PC-3 (cell line): ENCODE measurements around the gene KCNK4. TPM values are rescaled to one million over a fixed set of nuclear protein-coding genes. Genes with fewer than 3 reads are reported as not detected.

ENCODE experiments used
- ATAC-seq: fragments of 200-7000 bp; cut with Tn5 transposase; 2 replicates; pipeline ENCODE4 v1.9.1; 2020; ENCODE audit warnings: mild to moderate bottlenecking, moderate library complexity
- BruUV-seq: library from RNA; stranded (reverse); fragments of 400-500 nt; replicated peaks from 2 replicates; lab custom pipeline; 2021; lab: Mats Ljungman, UMichigan
- CTCF ChIA-PET: fragments of 300-600 bp; sonication (Branson Sonifier 250); formaldehyde crosslinking; loops from one replicate; lab custom pipeline; 2022; ENCODE audit warnings: antibody characterized with exemption; lab: Charles Lee
- POLR2A ChIA-PET: fragments of 300-600 bp; sonication (Branson Sonifier 250); formaldehyde crosslinking; loops from one replicate; lab custom pipeline; 2022; ENCODE audit warnings: antibody characterized with exemption; ENCODE audit not compliant: unreplicated experiment; lab: Charles Lee
- DNase-seq: peaks from one replicate; pipeline ENCODE4 v3.0.0-alpha.2; 2015
- H2AFZ ChIP-seq: fragments of 300-600 bp; sonication (generic); 2 replicates; pipeline ENCODE4 v1.6.0; 2016; ENCODE audit warnings: antibody characterized with exemption, low read length
- H3F3A ChIP-seq: fragments of 300-600 bp; sonication (generic); one replicate; pipeline ENCODE4 v1.6.0; 2017; ENCODE audit warnings: antibody characterized with exemption, low read length, control low read depth, mild to moderate bottlenecking; ENCODE audit not compliant: unreplicated experiment
- H3K27ac ChIP-seq: fragments of 300-600 bp; sonication (generic); 2 replicates; pipeline ENCODE4 v1.5.1; 2016; ENCODE audit warnings: mild to moderate bottlenecking, low read length
- H3K27me3 ChIP-seq: fragments of 300-600 bp; sonication (generic); 2 replicates; pipeline ENCODE4 v1.6.1; 2016; ENCODE audit warnings: low read length, mixed read lengths
- H3K36me3 ChIP-seq: fragments of 300-600 bp; sonication (generic); 2 replicates; pipeline ENCODE4 v1.6.1; 2016; ENCODE audit warnings: low read depth, mixed run types, low read length, mixed read lengths
- H3K4me1 ChIP-seq: fragments of 300-600 bp; sonication (generic); 2 replicates; pipeline ENCODE4 v1.5.1; 2016; ENCODE audit warnings: low read length; ENCODE audit not compliant: insufficient read depth
- H3K4me2 ChIP-seq: fragments of 300-600 bp; sonication (generic); 2 replicates; pipeline ENCODE4 v1.6.0; 2016; ENCODE audit warnings: low read length
- H3K4me3 ChIP-seq: fragments of 300-600 bp; sonication (generic); 2 replicates; pipeline ENCODE4 v1.5.1; 2016; ENCODE audit warnings: mild to moderate bottlenecking, low read length, mixed read lengths
- H3K79me2 ChIP-seq: fragments of 300-600 bp; sonication (generic); 2 replicates; pipeline ENCODE4 v1.6.1; 2017; ENCODE audit warnings: low read length, mixed read lengths
- H3K9ac ChIP-seq: fragments of 300-600 bp; sonication (generic); 2 replicates; pipeline ENCODE4 v1.6.0; 2016; ENCODE audit warnings: mild to moderate bottlenecking, low read length
- H3K9me2 ChIP-seq: fragments of 300-600 bp; sonication (generic); replicated peaks from 2 replicates; pipeline ENCODE4 v1.6.1; 2016; ENCODE audit warnings: mixed run types, low read length, mixed read lengths
- H3K9me3 ChIP-seq: fragments of 300-600 bp; sonication (generic); 2 replicates; pipeline ENCODE4 v1.6.1; 2016; ENCODE audit warnings: low read length, mixed read lengths
- H4K20me1 ChIP-seq: fragments of 300-600 bp; sonication (generic); 2 replicates; pipeline ENCODE4 v1.6.1; 2016; ENCODE audit warnings: low read length, mixed read lengths
- EZH2 ChIP-seq: fragments of 300-600 bp; sonication (generic); IDR thresholded peaks from one replicate; pipeline ENCODE4 v1.6.1; 2017; ENCODE audit warnings: antibody characterized with exemption, mild to moderate bottlenecking, low read length; ENCODE audit not compliant: unreplicated experiment
- EZH2phosphoT487 ChIP-seq: fragments of 300-600 bp; sonication (generic); IDR thresholded peaks from 2 replicates; pipeline ENCODE4 v1.6.1; 2018; ENCODE audit warnings: mild to moderate bottlenecking, antibody characterized with exemption, low read length, borderline replicate concordance
- intact Hi-C: fragments of 100-400 bp; cut with micrococcal nuclease; formaldehyde crosslinking; loops from 2 replicates; pipeline ENCODE4 v1.9.0; 2023
- total RNA-seq: library from RNA; depleted of rRNA; stranded (reverse); fragments of >200 nt; gene quantifications from 2 replicates; pipeline ENCODE4 v1.2.3, GENCODE V29; 2014
- TF ChIP-seq, protein P1 (sequence below): fragments of 300-600 bp; sonication (generic); conservative IDR thresholded peaks from 2 replicates; pipeline ENCODE4 v1.5.1; 2017; ENCODE audit warnings: antibody characterized with exemption, low read depth, mild to moderate bottlenecking, low read length

The KCNK4 gene
- total RNA-seq, 1 experiment from 2014 or later = 1.2 TPM

DNA sequence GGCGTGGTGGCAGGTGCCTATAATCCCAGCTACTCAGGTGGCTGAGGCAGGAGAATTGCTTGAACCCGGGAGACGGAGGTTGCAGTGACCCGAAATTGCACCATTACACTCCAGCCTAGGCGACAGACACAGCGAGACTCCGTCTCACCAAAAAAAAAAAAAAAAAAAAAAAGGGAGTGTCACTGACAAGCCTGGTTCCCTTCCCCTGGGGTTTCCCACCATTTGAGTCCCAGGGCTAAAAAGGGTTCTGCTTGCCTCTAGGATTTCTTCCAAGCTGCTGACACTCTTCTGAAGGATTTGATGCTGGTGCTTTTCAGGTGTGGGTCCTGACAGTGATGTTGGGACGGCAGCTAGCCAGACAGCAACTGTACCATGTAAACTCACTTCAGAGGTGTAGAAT lies 47.6 kb downstream of the KCNK4 start:
- ChIA-PET POLR2A (no interaction called here), CTCF (interaction anchor here (0.7 kb wide), 1 partner anchor 17 kb away, joined by 19 read pairs; no protein-coding TSS in a partner anchor)
- no TSS peak for BruUV-seq
- Histone ChIP-seq H3K27me3 (no peaks in the 10 kb centered on the region), H3F3A (no peaks in the 10 kb centered on the region), H3K4me2 (no peak overlapping the region), H3K4me3 (no peak overlapping the region), H3K27ac (no peak overlapping the region), H3K4me1 (peaks cover 15% of the 10 kb centered on the region), H4K20me1 (no peaks in the 10 kb centered on the region), H3K36me3 (no peaks in the 10 kb centered on the region), H3K9me3 (no peaks in the 10 kb centered on the region), H3K9me2 (no peaks in the 10 kb centered on the region), H3K9ac (no peak overlapping the region), H2AFZ (no peak overlapping the region), H3K79me2 (no peaks in the 10 kb centered on the region)
- ATAC-seq = no peak
- no peak for TF ChIP-seq EZH2phosphoT487
- TF ChIP-seq, protein P1, sequence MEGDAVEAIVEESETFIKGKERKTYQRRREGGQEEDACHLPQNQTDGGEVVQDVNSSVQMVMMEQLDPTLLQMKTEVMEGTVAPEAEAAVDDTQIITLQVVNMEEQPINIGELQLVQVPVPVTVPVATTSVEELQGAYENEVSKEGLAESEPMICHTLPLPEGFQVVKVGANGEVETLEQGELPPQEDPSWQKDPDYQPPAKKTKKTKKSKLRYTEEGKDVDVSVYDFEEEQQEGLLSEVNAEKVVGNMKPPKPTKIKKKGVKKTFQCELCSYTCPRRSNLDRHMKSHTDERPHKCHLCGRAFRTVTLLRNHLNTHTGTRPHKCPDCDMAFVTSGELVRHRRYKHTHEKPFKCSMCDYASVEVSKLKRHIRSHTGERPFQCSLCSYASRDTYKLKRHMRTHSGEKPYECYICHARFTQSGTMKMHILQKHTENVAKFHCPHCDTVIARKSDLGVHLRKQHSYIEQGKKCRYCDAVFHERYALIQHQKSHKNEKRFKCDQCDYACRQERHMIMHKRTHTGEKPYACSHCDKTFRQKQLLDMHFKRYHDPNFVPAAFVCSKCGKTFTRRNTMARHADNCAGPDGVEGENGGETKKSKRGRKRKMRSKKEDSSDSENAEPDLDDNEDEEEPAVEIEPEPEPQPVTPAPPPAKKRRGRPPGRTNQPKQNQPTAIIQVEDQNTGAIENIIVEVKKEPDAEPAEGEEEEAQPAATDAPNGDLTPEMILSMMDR = no peak
- TF ChIP-seq EZH2 = no peak
- DNase-seq = no peak
- intact Hi-C loops = no loop called here

DNA sequence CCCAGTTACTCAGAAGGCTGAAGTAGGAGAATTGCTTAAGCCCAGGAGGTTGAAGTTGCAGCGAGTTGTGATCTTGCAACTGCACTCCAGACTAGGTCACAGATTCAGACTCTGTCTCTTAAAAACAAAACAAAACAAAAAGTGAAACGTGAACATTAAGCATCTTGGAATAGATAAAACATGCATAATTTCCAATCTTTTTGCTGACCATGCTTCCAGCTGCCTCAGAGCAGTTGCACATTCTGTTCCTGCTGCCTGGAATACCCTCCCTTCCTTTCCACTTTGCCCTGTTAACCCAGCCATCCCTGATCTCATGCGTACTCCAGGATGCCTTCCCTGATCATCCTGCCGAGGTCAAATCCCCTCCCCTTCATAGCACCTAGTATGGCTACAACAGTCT lies 48.2 kb downstream of the KCNK4 start:
- peaks cover 15% of the 10 kb centered on the region for H3K4me1 ChIP-seq
- H3K79me2 ChIP-seq = no peaks in the 10 kb centered on the region
- no peak overlapping the region for H3K4me2 ChIP-seq
- no peaks in the 10 kb centered on the region for H3K9me3 ChIP-seq
- BruUV-seq = no TSS peak
- H3K4me3 ChIP-seq = no peak overlapping the region
- H3K9me2 ChIP-seq = no peaks in the 10 kb centered on the region
- TF ChIP-seq, protein P1 = no peak
- TF ChIP-seq EZH2phosphoT487 = no peak
- TF ChIP-seq EZH2 = no peak
- H4K20me1 ChIP-seq = no peaks in the 10 kb centered on the region
- H3F3A ChIP-seq = no peaks in the 10 kb centered on the region
- ChIA-PET CTCF (interaction anchor here (0.7 kb wide), 1 partner anchor 16 kb away, joined by 19 read pairs; no protein-coding TSS in a partner anchor), POLR2A (no interaction called here)
- H3K27ac ChIP-seq = no peak overlapping the region
- H3K27me3 ChIP-seq = no peaks in the 10 kb centered on the region
- no peak overlapping the region for H2AFZ ChIP-seq
- DNase-seq (no peak), ATAC-seq (no peak)
- no peak overlapping the region for H3K9ac ChIP-seq
- no peaks in the 10 kb centered on the region for H3K36me3 ChIP-seq
- intact Hi-C loops = no loop called here

DNA sequence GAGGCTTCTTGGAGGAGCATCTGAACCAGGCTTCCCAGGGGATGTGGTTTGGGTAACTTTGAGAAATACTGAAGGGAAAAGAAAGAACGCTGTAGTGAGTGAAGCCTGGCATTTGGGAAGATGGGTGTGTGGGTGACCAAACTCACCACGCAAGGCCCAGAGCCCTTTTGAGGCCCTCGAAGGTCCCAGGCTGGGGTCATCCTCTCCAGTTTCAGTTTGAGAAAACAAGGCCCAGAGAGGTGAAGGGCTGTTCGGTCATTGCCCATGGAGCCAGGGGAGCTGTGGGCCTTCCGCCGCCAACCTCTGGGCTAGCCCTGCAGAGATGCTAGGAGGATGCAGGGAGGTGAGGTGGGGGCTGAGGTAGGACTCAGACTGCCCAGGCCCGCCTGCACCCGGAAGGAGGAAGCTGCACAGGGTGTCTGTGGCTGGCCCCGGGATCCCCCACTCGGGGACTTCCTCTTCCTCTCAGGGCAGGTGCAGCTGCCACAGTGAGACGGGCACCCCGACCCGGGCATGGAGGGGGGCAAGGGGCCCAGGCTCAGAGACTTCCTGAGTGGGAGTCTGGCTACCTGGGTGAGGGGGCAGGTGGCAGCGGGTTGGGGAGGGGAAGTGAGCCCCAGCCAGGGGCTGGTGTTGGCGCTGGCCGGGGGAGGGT lies 48.8 kb downstream of the KCNK4 start, which contains the start of gene CCDC88B:
TSS of gene CCDC88B (plus strand) at position 451 of the 655 bp plus-strand sequence. CDS start at position 514, 63 bp downstream.
- ChIA-PET POLR2A (interaction anchor here (0.6 kb wide), 1 partner anchor 1518 kb away, joined by 3 read pairs; no protein-coding TSS in a partner anchor), CTCF (interaction anchor here (0.6 kb wide), 1 partner anchor 15 kb away, joined by 3 read pairs; no protein-coding TSS in a partner anchor)
- Histone ChIP-seq H4K20me1 (no peaks in the 10 kb centered on the region), H3K9me3 (no peaks in the 10 kb centered on the region), H3K4me1 (peaks cover 11% of the 10 kb centered on the region), H2AFZ (no peak within 1 kb of the TSS), H3K36me3 (no peaks in the 10 kb centered on the region), H3F3A (no peaks in the 10 kb centered on the region), H3K9ac (no peak within 1 kb of the TSS), H3K79me2 (no peaks in the 10 kb centered on the region), H3K27me3 (no peaks in the 10 kb centered on the region), H3K27ac (no peak within 1 kb of the TSS), H3K4me3 (no peak within 1 kb of the TSS), H3K9me2 (no peaks in the 10 kb centered on the region), H3K4me2 (no peak within 1 kb of the TSS)
- DNase-seq (no peak), ATAC-seq (no peak)
- no TSS peak for BruUV-seq
- TF ChIP-seq EZH2phosphoT487 (no peak), EZH2 (no peak)
- TF ChIP-seq, protein P1 = no peak
- intact Hi-C loops = no loop called here
